Endothelial cell of umbilical vein (primary cell): Measurements from ENCODE around the gene ZNF70. TPM values are rescaled to one million over a fixed set of nuclear protein-coding genes. Genes with fewer than 3 reads are reported as not detected.

Experiments used
- BruUV-seq: library from RNA; stranded (reverse); fragments of 400-500 nt; replicated peaks from 2 replicates; lab custom pipeline; 2021; lab: Mats Ljungman, UMichigan
- CTCF ChIA-PET: fragments of 300-600, 350-600 bp; sonication (Branson Sonifier 250); formaldehyde crosslinking; loops from one replicate; lab custom pipeline; 2021; ENCODE audit warnings: antibody characterized with exemption, inconsistent platforms; lab: Charles Lee
- POLR2A ChIA-PET: fragments of 300-600, 350-600 bp; sonication (Branson Sonifier 250); formaldehyde crosslinking; loops from one replicate; lab custom pipeline; 2021; ENCODE audit warnings: antibody characterized with exemption, inconsistent platforms; lab: Charles Lee
- DNase-seq: peaks from one replicate; pipeline ENCODE4 v3.0.0-alpha.2; 2011; ENCODE audit warnings: low read depth, low spot score
- FAIRE-seq: peaks from 2 replicates; lab custom pipeline; 2011; peaks lifted over from hg19 to GRCh38; lab: Jason Lieb, UNC
- H2AFZ ChIP-seq: 2 replicates; pipeline ENCODE4 v1.6.0; 2012; ENCODE audit warnings: low read depth, low read length, control low read depth, inconsistent platforms
- H3K27ac ChIP-seq: 2 replicates; pipeline ENCODE4 v1.5.1; 2011; ENCODE audit warnings: low read depth, mild to moderate bottlenecking, control low read depth, low read length, moderate library complexity; ENCODE audit not compliant: insufficient read depth
- H3K27me3 ChIP-seq, 2 experiments: 2 replicates each; pipeline versions ENCODE4 v1.6.0 to v1.6.1; 2011; ENCODE audit warnings: low read length in 2 of 2, mixed read lengths in 1 of 2; ENCODE audit not compliant: control insufficient read depth in 2 of 2, insufficient read depth in 2 of 2
- H3K36me3 ChIP-seq, 2 experiments: 2 replicates in 1 of 2; 3 replicates in 1 of 2; pipeline ENCODE4 v1.5.1; 2011; ENCODE audit warnings: low read length in 2 of 2, mild to moderate bottlenecking in 1 of 2, moderate library complexity in 1 of 2; ENCODE audit not compliant: control insufficient read depth in 2 of 2, insufficient read depth in 2 of 2; ENCODE audit errors: extremely low read depth in 1 of 2
- H3K4me1 ChIP-seq: 3 replicates; pipeline ENCODE4 v1.5.1; 2011; ENCODE audit warnings: mild to moderate bottlenecking, low read length; ENCODE audit not compliant: control insufficient read depth, insufficient read depth; ENCODE audit errors: extremely low read depth
- H3K4me2 ChIP-seq: 2 replicates; pipeline ENCODE4 v1.6.1; 2011; ENCODE audit warnings: low read length, control low read depth, mixed read lengths; ENCODE audit not compliant: insufficient read depth
- H3K4me3 ChIP-seq, 3 experiments: fragments of 200-600 bp in 1 of 3; sonication (generic), shearing (Covaris generic) in 1 of 3; replicated peaks in 1 of 3; 2 replicates each; pipeline ENCODE4 v1.5.1; 2011 to 2016; ENCODE audit warnings: control low read depth in 3 of 3, low read length in 3 of 3, mild to moderate bottlenecking in 2 of 3, inconsistent platforms in 1 of 3, low read depth in 1 of 3, moderate library complexity in 1 of 3; ENCODE audit not compliant: insufficient read depth in 1 of 3
- H3K79me2 ChIP-seq: 2 replicates; pipeline ENCODE4 v1.6.0; 2012; ENCODE audit warnings: low read length, inconsistent platforms; ENCODE audit not compliant: control insufficient read depth, insufficient read depth
- H3K9ac ChIP-seq: replicated peaks from 2 replicates; pipeline ENCODE3; 2011; ENCODE audit warnings: low read length, control low read depth; ENCODE audit not compliant: insufficient read depth; ENCODE audit errors: extremely low read depth
- H3K9me1 ChIP-seq: replicated peaks from 3 replicates; pipeline ENCODE4 v1.6.0; 2011; ENCODE audit warnings: mild to moderate bottlenecking, low read length; ENCODE audit not compliant: control insufficient read depth, insufficient read depth; ENCODE audit errors: extremely low read depth
- H3K9me3 ChIP-seq: replicated peaks from 2 replicates; pipeline ENCODE4 v1.5.1; 2012; ENCODE audit warnings: low read length, inconsistent platforms; ENCODE audit not compliant: control insufficient read depth, insufficient read depth
- H4K20me1 ChIP-seq: replicated peaks from 2 replicates; pipeline ENCODE3; 2011; ENCODE audit warnings: mild to moderate bottlenecking, low read length; ENCODE audit not compliant: control insufficient read depth, insufficient read depth; ENCODE audit errors: extremely low read depth
- CTCF ChIP-seq, 2 donors: IDR thresholded peaks; 1 replicate in 1 of 2; 2 replicates in 1 of 2; pipeline ENCODE4 v1.5.1; 2011; ENCODE audit warnings: low read length in 2 of 2, mild to moderate bottlenecking in 2 of 2, moderate library complexity in 2 of 2, control low read depth in 1 of 2, inconsistent platforms in 1 of 2, low read depth in 1 of 2; ENCODE audit not compliant: insufficient read depth in 1 of 2; ENCODE audit errors: extremely low read depth in 1 of 2
- EZH2 ChIP-seq: IDR thresholded peaks from 2 replicates; pipeline ENCODE4 v1.6.1; 2012; ENCODE audit warnings: borderline replicate concordance, low read depth, mild to moderate bottlenecking, moderate library complexity, low read length, inconsistent platforms; ENCODE audit not compliant: severe bottlenecking
- FOS ChIP-seq: IDR thresholded peaks from 2 replicates; pipeline ENCODE4 v1.6.1; 2011; ENCODE audit warnings: mild to moderate bottlenecking, low read length, moderate library complexity, borderline replicate concordance; ENCODE audit not compliant: insufficient read depth
- GATA2 ChIP-seq: IDR thresholded peaks from 2 replicates; pipeline ENCODE4 v1.7.0; 2011; ENCODE audit warnings: low read depth, mild to moderate bottlenecking, moderate library complexity, mixed read lengths, low read length; ENCODE audit not compliant: insufficient read length, insufficient read depth
- JUN ChIP-seq: IDR thresholded peaks from 2 replicates; pipeline ENCODE4 v1.6.1; 2011; ENCODE audit warnings: borderline replicate concordance, low read depth; ENCODE audit not compliant: insufficient read length, insufficient read depth
- MAX ChIP-seq: IDR thresholded peaks from 2 replicates; pipeline ENCODE4 v1.6.1; 2011; ENCODE audit not compliant: insufficient read depth, insufficient read length
- MYC ChIP-seq: IDR thresholded peaks from one replicate; pipeline ENCODE4 v1.6.1; 2011; ENCODE audit warnings: mild to moderate bottlenecking, low read depth, low read length
- POLR2A ChIP-seq: IDR thresholded peaks from 2 replicates; pipeline ENCODE4 v1.6.1; 2012; ENCODE audit warnings: low read depth, mild to moderate bottlenecking, control low read depth, low read length
- POLR2AphosphoS5 ChIP-seq: IDR thresholded peaks from 2 replicates; pipeline ENCODE4 v1.6.1; 2012; ENCODE audit warnings: low read depth, mild to moderate bottlenecking, control low read depth, low read length, moderate library complexity; ENCODE audit not compliant: insufficient read depth
- dilution Hi-C: fragments of 300-500 bp; cut with MboI; formaldehyde crosslinking; loops from one replicate; pipeline ENCODE4 v1.15.0; 2019; ENCODE audit warnings: low sequenced_read_pairs; ENCODE audit not compliant: extremely low pct_ligation_motif_present
- intact Hi-C: fragments of 100-400 bp; cut with micrococcal nuclease; formaldehyde crosslinking; loops from one replicate; pipeline ENCODE4 v1.10.0; 2022
- polyA plus RNA-seq, 4 experiments: library from polyadenylated mRNA; depleted of rRNA in 3 of 4; stranded (reverse) in 3 of 4; unstranded in 1 of 4; fragments of >200 nt; gene quantifications; 2 replicates each; pipeline versions ENCODE4 v1.2.1 to v1.2.3, GENCODE V29; 2011 to 2012; ENCODE audit warnings: missing spikeins in 1 of 4
- total RNA-seq: library from RNA; stranded (reverse); gene quantifications from 2 replicates; pipeline ENCODE4 v1.2.3, GENCODE V29; 2021

ZNF70 gene
- total and polyA plus RNA-seq, 2 donors (not counting 3 experiments of a cell fraction or from before 2014, with no cell fraction given), result 1.9 to 6.2 TPM

GRCh38 chr22:23690713-23691112 lies 60.2 kb downstream of the ZNF70 start, which contains the start of gene RGL4:
RGL4 (plus strand) TSS chr22:23691013; CDS start chr22:23692031, 1,018 bp downstream.
- Histone ChIP-seq H4K20me1 (no peaks in the 10 kb centered on the region), H2AFZ (no peak within 1 kb of the TSS), H3K4me3 (no peak within 1 kb of the TSS), H3K36me3 (peaks cover 4 to 16% of the 10 kb centered on the region in 2 experiments), H3K27ac (no peak within 1 kb of the TSS), H3K9me1 (no peaks in the 10 kb centered on the region), H3K4me1 (no peaks in the 10 kb centered on the region), H3K9ac (no peak within 1 kb of the TSS), H3K9me3 (no peaks in the 10 kb centered on the region), H3K27me3 (no peaks in the 10 kb centered on the region), H3K4me2 (no peak within 1 kb of the TSS), H3K79me2 (no peaks in the 10 kb centered on the region)
- dilution Hi-C loops (no loop called here), intact Hi-C loops (no loop called here)
- TF ChIP-seq EZH2 (no peak), JUN (no peak), POLR2AphosphoS5 (no peak), MAX (no peak), GATA2 (no peak), CTCF (IDR thresholded peaks at IDR 0.05; ENCODE audit: extremely low read depth in 1 of 2, insufficient read depth in 1 of 2, low read depth in 1 of 2, low read length in 2 of 2) (no peak), POLR2A (no peak), MYC (no peak), FOS (no peak)
- ChIA-PET CTCF (no interaction called here), POLR2A (no interaction called here)
- no peak for FAIRE-seq
- no TSS peak for BruUV-seq
- DNase-seq, result no peak
